Stomach (tissue), 4 donors: ENCODE measurements around the gene C5.

Experiments used
- CTCF ChIP-seq, 7 experiments: fragments of 450-650 bp in 4 of 7; fragments of 200-600 bp in 3 of 7; sonication (generic) in 3 of 7; IDR thresholded peaks; one replicate each; pipeline ENCODE4 v1.5.1; 2016 to 2019; ENCODE audit warnings: antibody characterized with exemption in 7 of 7, control low read depth in 2 of 7, mild to moderate bottlenecking in 1 of 7
- EP300 ChIP-seq: sonication (generic); formaldehyde crosslinking; IDR thresholded peaks from one replicate; pipeline ENCODE4 v1.6.1; 2017; ENCODE audit warnings: antibody characterized with exemption
- POLR2A ChIP-seq, 4 donors: fragments of 450-650 bp; IDR thresholded peaks; one replicate each; pipeline ENCODE4 v1.6.1; 2016; ENCODE audit warnings: antibody characterized with exemption in 4 of 4, control low read depth in 2 of 4, mild to moderate bottlenecking in 1 of 4, moderate library complexity in 1 of 4

DNA sequence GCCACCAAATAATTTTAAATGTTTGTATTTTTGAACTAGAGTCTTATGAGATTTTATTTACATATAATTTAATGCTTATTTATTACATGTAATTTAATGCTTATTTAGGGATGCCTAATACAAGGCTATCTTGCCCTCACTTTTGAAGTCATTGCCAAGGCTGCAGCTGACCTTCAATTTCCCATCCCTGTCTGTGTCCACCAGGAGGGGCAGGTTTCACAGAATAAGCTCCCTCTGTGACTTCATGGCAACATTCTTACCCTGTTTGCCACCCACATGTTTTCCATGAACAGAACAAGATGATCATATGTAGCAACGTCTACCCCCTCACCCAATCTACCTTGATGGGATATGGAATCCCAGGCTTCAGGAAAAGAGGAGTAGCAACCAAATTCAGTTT lies 27.0 kb downstream of the C5 start:
- no peak for TF ChIP-seq CTCF (IDR thresholded peaks at IDR 0.05)
- TF ChIP-seq POLR2A (IDR thresholded peaks at IDR 0.05), result no peak
- no peak for TF ChIP-seq EP300
